Stomach (tissue), 9 donors: ENCODE measurements around the gene SPATA31C1. TPM values are rescaled to one million over a fixed set of nuclear protein-coding genes. Genes with fewer than 3 reads are reported as not detected.
A peak's percentile ranks its signal among the peaks of the same experiment; 100 is the strongest.

Experiments used
- DNase-seq, 2 donors: peaks; one replicate each; pipeline versions ENCODE4 v3.0.0 to v3.0.0-alpha.2; 2013 to 2019
- H3K27ac ChIP-seq, 5 donors: fragments of 200-600 bp in 4 of 5; sonication (generic) in 4 of 5; one replicate each; pipeline ENCODE4 v1.5.1; 2013 to 2019; ENCODE audit warnings: mild to moderate bottlenecking in 1 of 5, moderate library complexity in 1 of 5
- H3K27me3 ChIP-seq, 3 donors: fragments of 200-600 bp; sonication (generic); one replicate each; pipeline ENCODE4 v1.5.1; 2017 to 2019; ENCODE audit warnings: mixed run types in 1 of 3
- H3K36me3 ChIP-seq, 4 donors: fragments of 200-600 bp; sonication (generic); 1 replicate in 3 of 4; 2 replicates in 1 of 4; pipeline ENCODE4 v1.5.1; 2016 to 2019
- H3K4me1 ChIP-seq, 4 donors: fragments of 200-600 bp; sonication (generic); one replicate each; pipeline ENCODE4 v1.5.1; 2016 to 2019
- H3K4me3 ChIP-seq, 4 donors: fragments of 200-600 bp; sonication (generic) in 3 of 4; one replicate each; pipeline ENCODE4 v1.5.1; 2016 to 2019; ENCODE audit warnings: mild to moderate bottlenecking in 1 of 4
- H3K9me3 ChIP-seq, 4 donors: fragments of 200-600 bp; sonication (generic); one replicate each; pipeline ENCODE4 v1.5.1; 2016 to 2019
- CTCF ChIP-seq, 7 experiments: fragments of 450-650 bp in 4 of 7; fragments of 200-600 bp in 3 of 7; sonication (generic) in 3 of 7; IDR thresholded peaks; one replicate each; pipeline ENCODE4 v1.5.1; 2016 to 2019; ENCODE audit warnings: antibody characterized with exemption in 7 of 7, control low read depth in 2 of 7, mild to moderate bottlenecking in 1 of 7
- EP300 ChIP-seq: sonication (generic); formaldehyde crosslinking; IDR thresholded peaks from one replicate; pipeline ENCODE4 v1.6.1; 2017; ENCODE audit warnings: antibody characterized with exemption
- POLR2A ChIP-seq, 4 donors: fragments of 450-650 bp; IDR thresholded peaks; one replicate each; pipeline ENCODE4 v1.6.1; 2016; ENCODE audit warnings: antibody characterized with exemption in 4 of 4, control low read depth in 2 of 4, mild to moderate bottlenecking in 1 of 4, moderate library complexity in 1 of 4
- POLR2AphosphoS5 ChIP-seq, 3 donors: sonication (generic); formaldehyde crosslinking; IDR thresholded peaks; one replicate each; pipeline ENCODE4 v1.6.1; 2016; ENCODE audit warnings: antibody characterized with exemption in 3 of 3
- WGBS, 5 donors: extraction: QIAGEN DNeasy Blood & Tissue Kit in 3 of 5; methylation state at CpG; one replicate each; pipeline versions ENCODE4 v1.1.5 to v1.1.7; 2013 to 2018; 5-methylcytosine and 5-hydroxymethylcytosine counted together
- intact Hi-C: fragments of 100-400 bp; cut with DNase I; formaldehyde crosslinking; loops from one replicate; pipeline ENCODE4 v1.15.1; 2023; ENCODE audit warnings: low total_unique reads
- polyA plus RNA-seq, 3 donors: library from polyadenylated mRNA; stranded (reverse); fragments of 200-250 nt; gene quantifications; one replicate each; pipeline ENCODE4 v1.2.3, GENCODE V29; 2013
- total RNA-seq, 5 donors: library from RNA; depleted of rRNA; stranded (reverse); fragments of >200 nt; gene quantifications; one replicate each; pipeline versions ENCODE4 v1.1.0 to v1.2.3, GENCODE V29; 2014 to 2016
- donor health status: healthy with polysubstance abuse.
- donor health status: Bipolar disorder and iron deficiency.
- donor health status: healthy.

Gene SPATA31C1
- total and polyA plus RNA-seq, 8 donors: not detected

DNA sequence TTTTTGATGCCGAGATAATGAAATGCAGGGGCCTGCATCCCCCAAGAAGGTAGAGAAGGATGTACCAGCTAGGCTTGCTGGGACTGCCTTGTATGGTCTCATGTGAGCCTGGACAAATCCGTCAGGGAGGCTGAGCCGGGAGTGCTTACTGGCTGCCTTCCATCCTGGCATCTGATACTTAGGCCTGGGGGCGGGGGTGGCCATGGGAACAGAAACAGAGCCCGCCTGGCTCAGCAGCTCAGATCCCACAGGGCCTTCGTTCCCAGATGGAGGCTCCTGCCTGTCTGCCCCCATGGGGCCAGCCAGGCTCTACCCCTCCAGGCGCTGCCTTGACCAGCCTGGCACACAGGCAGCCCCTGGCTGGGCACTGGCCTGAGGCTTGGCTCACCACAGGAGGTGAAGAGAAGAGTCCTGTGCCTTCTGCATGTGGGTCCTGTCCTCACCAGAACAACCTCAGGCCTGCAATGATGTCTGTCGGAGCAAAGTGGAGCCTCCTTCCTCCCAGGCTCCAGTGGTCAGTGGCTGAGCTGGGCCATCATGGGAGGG is 45.6 kb upstream of the SPATA31C1 start:
- TF ChIP-seq CTCF (IDR thresholded peaks at IDR 0.05) (no peak), EP300 (no peak), POLR2AphosphoS5 (IDR thresholded peaks at IDR 0.05) (no peak), POLR2A (IDR thresholded peaks at IDR 0.05) (no peak)
- Histone ChIP-seq H3K27me3 (peaks cover 0 to 9% (median 0%) of the 10 kb centered on the region in 3 donors), H3K36me3 (no peaks in the 10 kb centered on the region), H3K27ac (no peak overlapping the region), H3K4me3 (no peak overlapping the region), H3K9me3 (no peaks in the 10 kb centered on the region), H3K4me1 (no peaks in the 10 kb centered on the region)
- peak in 1 of 2 donors; percentile 77 for DNase-seq
- WGBS, 5 donors: 67 to 82% (median 72%) methylated on average over 5 to 8 of the region's 8 CpGs
- intact Hi-C loops: no loop called here

GRCh38 chr9:87873607-87874303 is 44.0 kb upstream of the SPATA31C1 start:
- Histone ChIP-seq H3K36me3 (no peaks in the 10 kb centered on the region), H3K9me3 (peaks cover 0 to 11% (median 4%) of the 10 kb centered on the region in 4 donors), H3K4me1 (no peaks in the 10 kb centered on the region), H3K4me3 (no peak overlapping the region), H3K27me3 (peaks cover 0 to 9% (median 0%) of the 10 kb centered on the region in 3 donors), H3K27ac (no peak overlapping the region)
- 94 to 98% (median 96%) methylated on average over 5 of the region's 5 CpGs for WGBS, 5 donors
- DNase-seq: no peak
- TF ChIP-seq CTCF (IDR thresholded peaks at IDR 0.05): no peak
- TF ChIP-seq EP300: no peak
- no peak for TF ChIP-seq POLR2AphosphoS5 (IDR thresholded peaks at IDR 0.05)
- no peak for TF ChIP-seq POLR2A (IDR thresholded peaks at IDR 0.05)
- intact Hi-C loops: no loop called here

- Histone ChIP-seq H3K4me3 (no peak overlapping the region), H3K27ac (no peak overlapping the region), H3K27me3 (peaks cover 0 to 9% (median 0%) of the 10 kb centered on the region in 3 donors), H3K4me1 (no peaks in the 10 kb centered on the region), H3K9me3 (peaks cover 0 to 11% (median 4%) of the 10 kb centered on the region in 4 donors), H3K36me3 (no peaks in the 10 kb centered on the region)
- WGBS, 5 donors: 54 to 63% (median 61%) methylated on average over 7 of the region's 7 CpGs
- peak in 1 of 2 donors; percentile 30 for DNase-seq
- intact Hi-C loops: no loop called here
- no peak for TF ChIP-seq CTCF (IDR thresholded peaks at IDR 0.05)
- no peak for TF ChIP-seq POLR2AphosphoS5 (IDR thresholded peaks at IDR 0.05)
- TF ChIP-seq POLR2A (IDR thresholded peaks at IDR 0.05): no peak
- no peak for TF ChIP-seq EP300
Measured at GRCh38 chr9:87874304-87874623, 43.5 kb upstream of the SPATA31C1 start.

DNA sequence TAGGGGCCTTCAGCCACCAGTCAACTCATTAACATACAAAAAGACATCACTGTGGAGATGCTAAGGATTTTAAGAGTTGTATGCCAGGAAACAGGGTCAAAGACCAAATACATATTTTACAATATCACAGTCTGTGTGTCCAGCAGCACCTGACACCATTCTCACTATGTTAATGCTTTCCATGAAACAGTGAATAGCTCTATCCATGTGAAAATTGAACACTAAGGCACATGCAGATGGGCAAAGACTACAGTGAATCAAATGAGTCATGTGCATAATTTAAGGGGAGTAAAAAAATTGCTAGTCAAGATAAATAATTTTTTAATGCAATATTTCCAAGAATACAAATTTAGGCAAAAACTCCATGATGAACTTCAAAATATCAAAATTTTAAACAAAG is 42.7 kb upstream of the SPATA31C1 start:
- Histone ChIP-seq H3K27ac (no peak overlapping the region), H3K4me1 (no peaks in the 10 kb centered on the region), H3K27me3 (peaks cover 0 to 9% (median 0%) of the 10 kb centered on the region in 3 donors), H3K9me3 (peaks cover 0 to 11% (median 4%) of the 10 kb centered on the region in 4 donors), H3K36me3 (no peaks in the 10 kb centered on the region), H3K4me3 (no peak overlapping the region)
- intact Hi-C loops: no loop called here
- TF ChIP-seq POLR2A (IDR thresholded peaks at IDR 0.05) (no peak), CTCF (IDR thresholded peaks at IDR 0.05) (no peak), POLR2AphosphoS5 (IDR thresholded peaks at IDR 0.05) (no peak), EP300 (no peak)
- DNase-seq: no peak
